HepG2 (cell line): ENCODE data around the gene CCDC117. TPM values are rescaled to one million over a fixed set of nuclear protein-coding genes. Genes with fewer than 3 reads are reported as not detected.
A peak's percentile ranks its signal among the peaks of the same experiment; 100 is the strongest.

ENCODE experiments used
- BCLAF1 ChIP-seq: fragments of 450-650 bp; IDR thresholded peaks from 2 replicates; pipeline ENCODE4 v1.6.1; 2017; ENCODE audit warnings: mild to moderate bottlenecking
- HBP1 ChIP-seq: IDR thresholded peaks from 2 replicates; pipeline ENCODE4 v1.6.1; 2016; ENCODE audit warnings: low read depth, control low read depth
- MEF2D ChIP-seq: sonication (generic); formaldehyde crosslinking; IDR thresholded peaks from 2 replicates; pipeline ENCODE4 v1.5.1; 2020; ENCODE audit warnings: mild to moderate bottlenecking, missing genetic modification reagents
- NFIC ChIP-seq: IDR thresholded peaks from 2 replicates; pipeline ENCODE4 v1.6.1; 2012; ENCODE audit warnings: mild to moderate bottlenecking, low read length, inconsistent platforms
- RBAK ChIP-seq: sonication (generic); formaldehyde crosslinking; IDR thresholded peaks from 2 replicates; pipeline ENCODE4 v1.5.1; 2020; ENCODE audit warnings: mild to moderate bottlenecking, missing genetic modification reagents
- RBM22 ChIP-seq: fragments of 200-400 bp; formaldehyde crosslinking; optimal IDR thresholded peaks from 2 replicates; pipeline ENCODE3; 2017; ENCODE audit warnings: mild to moderate bottlenecking, low read length, moderate library complexity
- ZMAT5 ChIP-seq: sonication (generic); formaldehyde crosslinking; IDR thresholded peaks from 2 replicates; pipeline ENCODE4 v1.5.0; 2020; ENCODE audit warnings: mild to moderate bottlenecking, low read depth, missing genetic modification reagents, borderline replicate concordance
- ZNF138 ChIP-seq: sonication (generic); formaldehyde crosslinking; IDR thresholded peaks from 2 replicates; pipeline ENCODE4 v1.5.0; 2020; ENCODE audit warnings: mild to moderate bottlenecking, low read depth, missing genetic modification reagents
- ZNF263 ChIP-seq: sonication (generic); formaldehyde crosslinking; IDR thresholded peaks from 2 replicates; pipeline ENCODE4 v1.4.0; 2020; ENCODE audit warnings: missing genetic modification reagents
- ZNF343 ChIP-seq: sonication (generic); formaldehyde crosslinking; IDR thresholded peaks from 2 replicates; pipeline ENCODE4 v1.4.0; 2020; ENCODE audit warnings: mild to moderate bottlenecking, missing genetic modification reagents
- ZNF572 ChIP-seq: sonication (generic); formaldehyde crosslinking; IDR thresholded peaks from 2 replicates; pipeline ENCODE4 v1.5.1; 2020; ENCODE audit warnings: mild to moderate bottlenecking, missing genetic modification reagents
- ZNF609 ChIP-seq: sonication (generic); formaldehyde crosslinking; IDR thresholded peaks from 2 replicates; pipeline ENCODE4 v1.4.0; 2020; ENCODE audit warnings: mild to moderate bottlenecking, missing genetic modification reagents, borderline replicate concordance
- ZNF790 ChIP-seq: sonication (generic); formaldehyde crosslinking; IDR thresholded peaks from 2 replicates; pipeline ENCODE4 v1.8.0; 2022; ENCODE audit warnings: missing genetic modification reagents, mild to moderate bottlenecking, borderline replicate concordance
- ZXDC ChIP-seq: sonication (generic); formaldehyde crosslinking; IDR thresholded peaks from 2 replicates; pipeline ENCODE4 v1.5.0; 2020; ENCODE audit warnings: mild to moderate bottlenecking, missing genetic modification reagents
- polyA plus RNA-seq, 8 experiments: library from polyadenylated mRNA; depleted of rRNA in 3 of 8; stranded (reverse) in 7 of 8; unstranded in 1 of 8; fragments of >200 nt; fragmentation: Illumina TruSeq in 4 of 8; extraction: Trizol in 4 of 8; gene quantifications; 2 replicates each; pipeline versions ENCODE4 v1.2.1 to v1.2.3, GENCODE V29; 2011 to 2016; ENCODE audit warnings: low read depth in 4 of 8, missing spikeins in 1 of 8, mixed read lengths in 1 of 8; ENCODE audit not compliant: insufficient read depth in 1 of 8
- total RNA-seq, 5 experiments: library from RNA; depleted of rRNA; stranded (reverse); fragments of >200 nt; fragmentation: Illumina TruSeq; extraction: Trizol; gene quantifications; 2 replicates each; pipeline ENCODE4 v1.2.3, GENCODE V29; 2016; ENCODE audit warnings: low read depth in 1 of 5

CCDC117 gene
- total and polyA plus RNA-seq, 2 of the 13 experiments (the other 11 are each of a cell fraction or from before 2014, with no cell fraction given): 12.6 to 34.2 TPM

- 0 out of 2 replicates have a peak, but pooled peaks have one; percentile 90 for TF ChIP-seq ZNF343 (CRISPR knock-in tag)
- TF ChIP-seq ZNF790 (CRISPR knock-in tag): peak; percentile 68; the same call in 1 of the 2 replicates
- peak; percentile 75 for TF ChIP-seq ZXDC (CRISPR knock-in tag)
- TF ChIP-seq MEF2D: 0 out of 2 replicates have a peak, but pooled peaks have one; percentile 41
- TF ChIP-seq HBP1 (CRISPR knock-in tag): no peak
- no peak for TF ChIP-seq ZNF572 (CRISPR knock-in tag)
- peak; percentile 85; the same call in 1 of the 2 replicates for TF ChIP-seq ZNF138 (CRISPR knock-in tag)
- peak; percentile 61 for TF ChIP-seq RBM22
- no peak for TF ChIP-seq NFIC
- TF ChIP-seq BCLAF1: no peak
- no peak for TF ChIP-seq RBAK (CRISPR knock-in tag)
- no peak for TF ChIP-seq ZMAT5 (CRISPR knock-in tag)
- peak; percentile 49; the same call in 1 of the 2 replicates for TF ChIP-seq ZNF609
- no peak; the same call in 1 of the 2 replicates for TF ChIP-seq ZNF263
Measured at GRCh38 chr22:28800308-28801041, 28.0 kb downstream of the CCDC117 start, which contains the start of gene XBP1 (continued).
